ENCODE measurements around the gene H2BK1.

- TF ChIP-seq CTCF (conservative IDR thresholded peaks at IDR 0.05), result no peak
- TF ChIP-seq EZH2 (IDR thresholded peaks at IDR 0.05; ENCODE audit: low read depth), result no peak
These were observed 23.5 kb upstream of the H2BK1 start for GRCh38 chr7:151233804-151234203.
